ENCODE results near the gene ZNF564.
A peak's percentile ranks its signal among the peaks of the same experiment; 100 is the strongest.

ZNF564 gene

GRCh38 chr19:12564016-12564664 lies 12.9 kb upstream of the ZNF564 start:
- Histone ChIP-seq H4K20me1 (ENCODE audit: control insufficient read depth, insufficient read depth, low read depth, low read length) (no peaks in the 10 kb centered on the region), H3K9me2 (replicated peaks; ENCODE audit: control insufficient read depth, low read length) (no peaks in the 10 kb centered on the region), H3F3A (ENCODE audit: control insufficient read depth, insufficient read depth) (no peaks in the 10 kb centered on the region), H3K9me3 (ENCODE audit: control insufficient read depth, insufficient read depth, low read length) (no peaks in the 10 kb centered on the region), H3K4me3 (ENCODE audit: low read length) (no peak overlapping the region), H3K4me2 (ENCODE audit: low read length) (no peak overlapping the region), H3K27me3 (ENCODE audit: control insufficient read depth, low read length) (peaks cover 7% of the 10 kb centered on the region; the same call in 1 of the 2 replicates), H3K4me1 (ENCODE audit: control insufficient read depth, low read length) (no peaks in the 10 kb centered on the region), H3K36me3 (ENCODE audit: control insufficient read depth, low read length) (no peaks in the 10 kb centered on the region), H3K27ac (ENCODE audit: low read depth, low read length) (no peak overlapping the region), H3K79me2 (ENCODE audit: control insufficient read depth, low read length) (no peaks in the 10 kb centered on the region)
- TF ChIP-seq EZH2phosphoT487 (IDR thresholded peaks at IDR 0.05; ENCODE audit: borderline replicate concordance, low read length) (no peak), CTCF (IDR thresholded peaks at IDR 0.05; ENCODE audit: low read depth, low read length, poor library complexity, severe bottlenecking) (peak; percentile 99)

- Histone ChIP-seq H3K36me3 (ENCODE audit: control insufficient read depth, low read length) (peaks cover 3% of the 10 kb centered on the region; the same call in 1 of the 2 replicates), H3K27me3 (ENCODE audit: control insufficient read depth, low read length) (peaks cover 5% of the 10 kb centered on the region), H3K27ac (ENCODE audit: low read depth, low read length) (no peak overlapping the region), H3K4me3 (ENCODE audit: low read length) (no peak overlapping the region), H3K9me2 (replicated peaks; ENCODE audit: control insufficient read depth, low read length) (no peaks in the 10 kb centered on the region), H3K79me2 (ENCODE audit: control insufficient read depth, low read length) (peaks cover 8% of the 10 kb centered on the region), H3F3A (ENCODE audit: control insufficient read depth, insufficient read depth) (no peaks in the 10 kb centered on the region), H3K9me3 (ENCODE audit: control insufficient read depth, insufficient read depth, low read length) (no peaks in the 10 kb centered on the region), H4K20me1 (ENCODE audit: control insufficient read depth, insufficient read depth, low read depth, low read length) (no peaks in the 10 kb centered on the region), H3K4me1 (ENCODE audit: control insufficient read depth, low read length) (peaks cover 8% of the 10 kb centered on the region), H3K4me2 (ENCODE audit: low read length) (no peak overlapping the region)
- no peak for TF ChIP-seq CTCF (IDR thresholded peaks at IDR 0.05; ENCODE audit: low read depth, low read length, poor library complexity, severe bottlenecking)
- TF ChIP-seq EZH2phosphoT487 (IDR thresholded peaks at IDR 0.05; ENCODE audit: borderline replicate concordance, low read length) = no peak
These were observed 4.2 kb upstream of the ZNF564 start for GRCh38 chr19:12555456-12555930.

GRCh38 chr19:12546903-12547302 lies 4.4 kb downstream of the ZNF564 start:
- no peak overlapping the region for H3K4me2 ChIP-seq (ENCODE audit: low read length)
- H3F3A ChIP-seq (ENCODE audit: control insufficient read depth, insufficient read depth) = no peaks in the 10 kb centered on the region
- no peak overlapping the region for H3K4me3 ChIP-seq (ENCODE audit: low read length)
- no peaks in the 10 kb centered on the region for H3K27me3 ChIP-seq (ENCODE audit: control insufficient read depth, low read length)
- peaks cover 27% of the 10 kb centered on the region for H3K36me3 ChIP-seq (ENCODE audit: control insufficient read depth, low read length)
- H3K79me2 ChIP-seq (ENCODE audit: control insufficient read depth, low read length) = peaks cover 79% of the 10 kb centered on the region
- H3K27ac ChIP-seq (ENCODE audit: low read depth, low read length) = no peak overlapping the region
- H3K9me3 ChIP-seq (ENCODE audit: control insufficient read depth, insufficient read depth, low read length) = no peaks in the 10 kb centered on the region
- TF ChIP-seq EZH2phosphoT487 (IDR thresholded peaks at IDR 0.05; ENCODE audit: borderline replicate concordance, low read length) (no peak), CTCF (IDR thresholded peaks at IDR 0.05; ENCODE audit: low read depth, low read length, poor library complexity, severe bottlenecking) (no peak)
- peaks cover 12% of the 10 kb centered on the region for H3K4me1 ChIP-seq (ENCODE audit: control insufficient read depth, low read length)
- no peaks in the 10 kb centered on the region for H3K9me2 ChIP-seq (replicated peaks; ENCODE audit: control insufficient read depth, low read length)
- no peaks in the 10 kb centered on the region for H4K20me1 ChIP-seq (ENCODE audit: control insufficient read depth, insufficient read depth, low read depth, low read length)

All from DOHH2 (cell line).